WTC11 (cell line): Measurements from ENCODE around the gene CPN1. TPM values are rescaled to one million over a fixed set of nuclear protein-coding genes. Genes with fewer than 3 reads are reported as not detected.

ENCODE experiments used
- ATAC-seq: fragments of 200-7000 bp; cut with Tn5 transposase; 2 replicates; pipeline ENCODE4 v1.10.0; 2021; ENCODE audit warnings: mild to moderate bottlenecking, moderate library complexity
- CTCF ChIA-PET: fragments of 300-600 bp; sonication (Branson Sonifier 250); formaldehyde crosslinking; loops from one replicate; lab custom pipeline; 2021; ENCODE audit warnings: antibody characterized with exemption; lab: Charles Lee
- POLR2A ChIA-PET: fragments of 350-600 bp; sonication (Branson Sonifier 250); formaldehyde crosslinking; loops from one replicate; lab custom pipeline; 2021; ENCODE audit warnings: antibody characterized with exemption; lab: Charles Lee
- DNase-seq: peaks from one replicate; pipeline ENCODE4 v3.0.0; 2021; ENCODE audit warnings: low spot score
- H3K27ac Mint-ChIP-seq: 2 replicates; pipeline ENCODE4 v1.8.0; 2021; ENCODE audit warnings: mixed read lengths
- H3K27me3 Mint-ChIP-seq: 2 replicates; pipeline ENCODE4 v1.8.0; 2021; ENCODE audit warnings: low read depth, mild to moderate bottlenecking, moderate library complexity, mixed read lengths
- H3K36me3 Mint-ChIP-seq: 2 replicates; pipeline ENCODE4 v1.8.0; 2021; ENCODE audit warnings: mixed read lengths
- H3K4me1 Mint-ChIP-seq: 2 replicates; pipeline ENCODE4 v1.8.0; 2022; ENCODE audit warnings: mixed read lengths
- H3K4me3 Mint-ChIP-seq: 2 replicates; pipeline ENCODE4 v1.8.0; 2021; ENCODE audit warnings: mild to moderate bottlenecking, moderate library complexity, mixed read lengths
- H3K9me3 Mint-ChIP-seq: 2 replicates; pipeline ENCODE4 v1.8.0; 2021; ENCODE audit warnings: mixed read lengths
- CREB1 ChIP-seq: sonication (generic); formaldehyde crosslinking; IDR thresholded peaks from 2 replicates; pipeline ENCODE4 v1.8.0; 2023; ENCODE audit warnings: mild to moderate bottlenecking, missing genetic modification reagents
- CREM ChIP-seq: sonication (generic); formaldehyde crosslinking; IDR thresholded peaks from 2 replicates; pipeline ENCODE4 v1.8.1; 2022; ENCODE audit warnings: mild to moderate bottlenecking, missing genetic modification reagents, moderate library complexity
- MXD4 ChIP-seq: fragments of 250-450 bp; sonication (Bioruptor Pico); IDR thresholded peaks from 2 replicates; pipeline ENCODE4 v1.8.0; 2021; ENCODE audit warnings: mild to moderate bottlenecking, moderate library complexity, borderline replicate concordance
- RELA ChIP-seq: sonication (generic); formaldehyde crosslinking; IDR thresholded peaks from 2 replicates; pipeline ENCODE4 v1.8.1; 2022; ENCODE audit warnings: missing genetic modification reagents, mild to moderate bottlenecking, borderline replicate concordance
- SP1 ChIP-seq: sonication (generic); formaldehyde crosslinking; conservative IDR thresholded peaks from 2 replicates; pipeline ENCODE4 v1.8.1; 2022; ENCODE audit warnings: missing genetic modification reagents
- TEAD1 ChIP-seq: sonication (generic); formaldehyde crosslinking; IDR thresholded peaks from 2 replicates; pipeline ENCODE4 v1.8.0; 2022; ENCODE audit warnings: mild to moderate bottlenecking, missing genetic modification reagents
- ZNF219 ChIP-seq: sonication (generic); formaldehyde crosslinking; IDR thresholded peaks from 2 replicates; pipeline ENCODE4 v1.8.0; 2023; ENCODE audit warnings: missing genetic modification reagents, mild to moderate bottlenecking, borderline replicate concordance
- ZNF232 ChIP-seq: sonication (generic); formaldehyde crosslinking; IDR thresholded peaks from 2 replicates; pipeline ENCODE4 v1.8.0; 2022; ENCODE audit warnings: mild to moderate bottlenecking, missing genetic modification reagents
- total RNA-seq: library from RNA; stranded (reverse); gene quantifications from 3 replicates; pipeline ENCODE4 v1.2.3, GENCODE V29; 2021
- TF ChIP-seq, protein P1 (sequence below): fragments of 250-450 bp; sonication (Bioruptor Pico); IDR thresholded peaks from 2 replicates; pipeline ENCODE4 v2.1.2; 2022; ENCODE audit warnings: mild to moderate bottlenecking, moderate library complexity
- TF ChIP-seq, protein P2 (sequence below): sonication (generic); formaldehyde crosslinking; IDR thresholded peaks from 2 replicates; pipeline ENCODE4 v1.8.1; 2023; ENCODE audit warnings: mild to moderate bottlenecking, missing genetic modification reagents, moderate library complexity
- TF ChIP-seq, protein P3 (sequence below): fragments of 250-450 bp; sonication (Bioruptor Pico); IDR thresholded peaks from 2 replicates; pipeline ENCODE4 v1.9.0; 2021; ENCODE audit warnings: moderate library complexity, mild to moderate bottlenecking, inconsistent platforms, borderline replicate concordance
- TF ChIP-seq, protein P4 (sequence below): sonication (generic); formaldehyde crosslinking; IDR thresholded peaks from 2 replicates; pipeline ENCODE4 v1.8.1; 2022; ENCODE audit warnings: mild to moderate bottlenecking, missing genetic modification reagents, moderate library complexity, borderline replicate concordance
- TF ChIP-seq, protein P5 (sequence below): sonication (generic); formaldehyde crosslinking; IDR thresholded peaks from 2 replicates; pipeline ENCODE4 v1.8.0; 2023; ENCODE audit warnings: missing genetic modification reagents
- TF ChIP-seq, protein P6 (sequence below): sonication (generic); formaldehyde crosslinking; IDR thresholded peaks from 2 replicates; pipeline ENCODE4 v1.8.0; 2022; ENCODE audit warnings: mild to moderate bottlenecking, missing genetic modification reagents
- TF ChIP-seq, protein P7 (sequence below): fragments of 250-450 bp; sonication (Bioruptor Pico); IDR thresholded peaks from 2 replicates; pipeline ENCODE4 v1.9.0; 2021; ENCODE audit warnings: mild to moderate bottlenecking, borderline replicate concordance

Gene CPN1
- total RNA-seq, 1 experiment from 2014 or later, result 0.42 TPM

DNA sequence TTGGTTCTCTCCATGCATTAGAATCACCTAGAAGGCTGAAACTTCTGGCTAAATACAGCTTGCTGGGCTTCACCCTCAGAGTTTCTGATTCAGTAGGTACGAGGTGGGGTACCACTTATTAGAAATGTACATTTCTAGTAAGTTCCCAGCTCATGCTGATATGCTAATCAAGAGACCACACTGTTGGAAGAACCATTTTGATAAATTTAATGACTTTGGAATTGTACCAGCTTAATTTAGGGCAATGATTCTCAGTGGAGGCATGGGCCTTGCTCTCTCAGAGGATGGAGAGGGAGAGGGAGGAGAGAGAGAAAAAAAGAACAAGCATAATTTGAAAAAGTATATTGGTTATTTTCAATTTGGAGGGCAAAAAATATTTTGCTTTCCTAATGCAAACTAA is 20.3 kb downstream of the CPN1 start:
- DNase-seq (no peak), ATAC-seq (no peak)
- ChIA-PET CTCF (interaction anchor here (0.6 to 1.7 kb wide), 2 partner anchors 15 to 216 kb away, joined by 3 to 8 read pairs; no protein-coding TSS in a partner anchor), POLR2A (no interaction called here)
- Mint-ChIP-seq H3K4me1 (peaks cover 8% of the 10 kb centered on the region), H3K27ac (no peak overlapping the region), H3K36me3 (no peaks in the 10 kb centered on the region; the same call in 1 of the 2 replicates), H3K9me3 (peaks cover 8% of the 10 kb centered on the region), H3K4me3 (no peak overlapping the region), H3K27me3 (no peaks in the 10 kb centered on the region)
- TF ChIP-seq, protein P1, sequence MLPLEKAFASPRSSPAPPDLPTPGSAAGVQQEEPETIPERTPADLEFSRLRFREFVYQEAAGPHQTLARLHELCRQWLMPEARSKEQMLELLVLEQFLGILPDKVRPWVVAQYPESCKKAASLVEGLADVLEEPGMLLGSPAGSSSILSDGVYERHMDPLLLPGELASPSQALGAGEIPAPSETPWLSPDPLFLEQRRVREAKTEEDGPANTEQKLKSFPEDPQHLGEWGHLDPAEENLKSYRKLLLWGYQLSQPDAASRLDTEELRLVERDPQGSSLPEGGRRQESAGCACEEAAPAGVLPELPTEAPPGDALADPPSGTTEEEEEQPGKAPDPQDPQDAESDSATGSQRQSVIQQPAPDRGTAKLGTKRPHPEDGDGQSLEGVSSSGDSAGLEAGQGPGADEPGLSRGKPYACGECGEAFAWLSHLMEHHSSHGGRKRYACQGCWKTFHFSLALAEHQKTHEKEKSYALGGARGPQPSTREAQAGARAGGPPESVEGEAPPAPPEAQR, result no peak

DNA sequence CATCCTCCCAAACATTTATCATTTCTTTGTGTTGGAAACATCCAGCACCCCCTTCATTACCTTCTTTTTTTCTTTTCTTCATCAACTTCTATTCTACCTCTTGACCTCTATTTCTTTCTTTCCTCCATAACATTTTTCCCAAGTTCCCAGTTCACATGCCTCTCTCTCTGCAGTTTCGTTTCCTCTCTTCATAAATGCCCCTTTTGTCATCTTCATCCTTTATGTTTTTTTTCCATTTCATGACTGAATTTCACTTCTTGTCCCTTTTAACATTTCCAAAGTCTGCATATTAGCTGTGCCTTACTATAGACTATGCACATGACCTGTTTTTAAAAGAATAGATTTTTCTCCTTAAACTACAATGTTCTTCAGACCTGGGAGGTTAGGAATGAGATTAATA is 23.7 kb downstream of the CPN1 start:
- CTCF ChIA-PET, result interaction anchor here (1.6 kb wide), 1 partner anchor 12 kb away, joined by 5 read pairs; no protein-coding TSS in a partner anchor
- H3K36me3 Mint-ChIP-seq, result peaks cover 7% of the 10 kb centered on the region
- H3K9me3 Mint-ChIP-seq, result peaks cover 11% of the 10 kb centered on the region
- DNase-seq (no peak), ATAC-seq (no peak)
- POLR2A ChIA-PET, result no interaction called here
- no peak overlapping the region for H3K4me3 Mint-ChIP-seq
- no peaks in the 10 kb centered on the region; the same call in 1 of the 2 replicates for H3K27me3 Mint-ChIP-seq
- H3K4me1 Mint-ChIP-seq, result peaks cover 6% of the 10 kb centered on the region
- TF ChIP-seq, protein P1, result no peak
- TF ChIP-seq TEAD1 (CRISPR knock-in tag), result no peak
- TF ChIP-seq CREB1 (CRISPR knock-in tag), result no peak
- H3K27ac Mint-ChIP-seq, result no peak overlapping the region

DNA sequence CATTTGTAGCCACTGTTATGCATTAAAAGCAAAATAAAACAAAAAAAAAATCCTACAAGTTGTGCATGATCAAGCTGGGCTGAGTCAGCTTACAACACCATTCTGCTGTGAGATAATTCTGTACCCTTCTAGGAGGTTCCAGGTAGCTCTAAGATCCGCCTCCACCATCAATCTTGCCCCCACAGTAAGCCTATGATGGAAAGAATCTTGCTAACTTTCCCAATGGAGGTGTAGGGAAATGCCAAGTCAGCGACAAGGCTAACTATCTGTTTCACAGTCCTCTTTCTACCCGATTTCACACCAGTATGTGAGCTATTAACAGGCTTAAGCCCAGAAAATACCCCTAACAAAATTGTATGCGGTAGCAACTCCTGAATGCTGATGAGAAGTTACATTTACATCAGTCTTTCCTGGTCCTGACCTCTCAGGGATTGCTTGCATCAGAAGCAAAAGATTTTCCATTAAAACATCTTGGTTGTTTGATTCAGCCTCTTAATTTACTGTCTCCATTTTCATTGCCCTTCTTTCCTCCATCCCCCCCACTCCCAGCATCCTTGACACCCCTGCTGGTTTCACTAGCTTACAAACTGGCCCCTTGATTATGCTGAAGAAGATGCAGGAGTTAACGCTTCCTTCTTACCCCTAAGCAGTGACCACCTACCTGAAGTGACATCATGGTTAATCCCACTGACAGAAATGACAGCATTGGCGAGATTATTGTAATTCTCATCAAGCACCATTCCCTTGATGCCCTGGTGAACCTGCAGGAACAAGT is 27.8 kb downstream of the CPN1 start:
- CTCF ChIA-PET, result interaction anchor here (0.9 to 1.6 kb wide), 4 partner anchors 27 to 208 kb away, joined by 3 to 8 read pairs (median 4); partner anchors contain the start of gene DNMBP
- Mint-ChIP-seq H3K4me3 (no peak overlapping the region), H3K36me3 (peaks cover 7% of the 10 kb centered on the region), H3K27me3 (no peaks in the 10 kb centered on the region; the same call in 1 of the 2 replicates), H3K9me3 (peaks cover 11% of the 10 kb centered on the region), H3K27ac (no peak overlapping the region), H3K4me1 (peaks cover 6% of the 10 kb centered on the region)
- no peak for ATAC-seq
- POLR2A ChIA-PET, result no interaction called here
- DNase-seq, result no peak
- TF ChIP-seq, protein P2, sequence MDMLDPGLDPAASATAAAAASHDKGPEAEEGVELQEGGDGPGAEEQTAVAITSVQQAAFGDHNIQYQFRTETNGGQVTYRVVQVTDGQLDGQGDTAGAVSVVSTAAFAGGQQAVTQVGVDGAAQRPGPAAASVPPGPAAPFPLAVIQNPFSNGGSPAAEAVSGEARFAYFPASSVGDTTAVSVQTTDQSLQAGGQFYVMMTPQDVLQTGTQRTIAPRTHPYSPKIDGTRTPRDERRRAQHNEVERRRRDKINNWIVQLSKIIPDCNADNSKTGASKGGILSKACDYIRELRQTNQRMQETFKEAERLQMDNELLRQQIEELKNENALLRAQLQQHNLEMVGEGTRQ (CRISPR knock-in tag), result no peak
- TF ChIP-seq, protein P3, sequence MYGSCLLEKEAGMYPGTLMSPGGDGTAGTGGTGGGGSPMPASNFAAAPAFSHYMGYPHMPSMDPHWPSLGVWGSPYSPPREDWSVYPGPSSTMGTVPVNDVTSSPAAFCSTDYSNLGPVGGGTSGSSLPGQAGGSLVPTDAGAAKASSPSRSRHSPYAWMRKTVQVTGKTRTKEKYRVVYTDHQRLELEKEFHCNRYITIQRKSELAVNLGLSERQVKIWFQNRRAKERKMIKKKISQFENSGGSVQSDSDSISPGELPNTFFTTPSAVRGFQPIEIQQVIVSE, result no peak
- TF ChIP-seq, protein P4, sequence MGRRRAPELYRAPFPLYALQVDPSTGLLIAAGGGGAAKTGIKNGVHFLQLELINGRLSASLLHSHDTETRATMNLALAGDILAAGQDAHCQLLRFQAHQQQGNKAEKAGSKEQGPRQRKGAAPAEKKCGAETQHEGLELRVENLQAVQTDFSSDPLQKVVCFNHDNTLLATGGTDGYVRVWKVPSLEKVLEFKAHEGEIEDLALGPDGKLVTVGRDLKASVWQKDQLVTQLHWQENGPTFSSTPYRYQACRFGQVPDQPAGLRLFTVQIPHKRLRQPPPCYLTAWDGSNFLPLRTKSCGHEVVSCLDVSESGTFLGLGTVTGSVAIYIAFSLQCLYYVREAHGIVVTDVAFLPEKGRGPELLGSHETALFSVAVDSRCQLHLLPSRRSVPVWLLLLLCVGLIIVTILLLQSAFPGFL, result no peak
- TF ChIP-seq, protein P5, sequence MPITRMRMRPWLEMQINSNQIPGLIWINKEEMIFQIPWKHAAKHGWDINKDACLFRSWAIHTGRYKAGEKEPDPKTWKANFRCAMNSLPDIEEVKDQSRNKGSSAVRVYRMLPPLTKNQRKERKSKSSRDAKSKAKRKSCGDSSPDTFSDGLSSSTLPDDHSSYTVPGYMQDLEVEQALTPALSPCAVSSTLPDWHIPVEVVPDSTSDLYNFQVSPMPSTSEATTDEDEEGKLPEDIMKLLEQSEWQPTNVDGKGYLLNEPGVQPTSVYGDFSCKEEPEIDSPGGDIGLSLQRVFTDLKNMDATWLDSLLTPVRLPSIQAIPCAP (CRISPR knock-in tag), result no peak
- TF ChIP-seq, protein P6, sequence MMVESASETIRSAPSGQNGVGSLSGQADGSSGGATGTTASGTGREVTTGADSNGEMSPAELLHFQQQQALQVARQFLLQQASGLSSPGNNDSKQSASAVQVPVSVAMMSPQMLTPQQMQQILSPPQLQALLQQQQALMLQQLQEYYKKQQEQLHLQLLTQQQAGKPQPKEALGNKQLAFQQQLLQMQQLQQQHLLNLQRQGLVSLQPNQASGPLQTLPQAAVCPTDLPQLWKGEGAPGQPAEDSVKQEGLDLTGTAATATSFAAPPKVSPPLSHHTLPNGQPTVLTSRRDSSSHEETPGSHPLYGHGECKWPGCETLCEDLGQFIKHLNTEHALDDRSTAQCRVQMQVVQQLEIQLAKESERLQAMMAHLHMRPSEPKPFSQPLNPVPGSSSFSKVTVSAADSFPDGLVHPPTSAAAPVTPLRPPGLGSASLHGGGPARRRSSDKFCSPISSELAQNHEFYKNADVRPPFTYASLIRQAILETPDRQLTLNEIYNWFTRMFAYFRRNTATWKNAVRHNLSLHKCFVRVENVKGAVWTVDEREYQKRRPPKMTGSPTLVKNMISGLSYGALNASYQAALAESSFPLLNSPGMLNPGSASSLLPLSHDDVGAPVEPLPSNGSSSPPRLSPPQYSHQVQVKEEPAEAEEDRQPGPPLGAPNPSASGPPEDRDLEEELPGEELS (CRISPR knock-in tag), result no peak
- TF ChIP-seq MXD4 (CRISPR knock-in tag) (no peak), RELA (CRISPR knock-in tag) (no peak), ZNF232 (CRISPR knock-in tag) (no peak), CREM (CRISPR knock-in tag) (no peak), SP1 (CRISPR knock-in tag) (no peak), ZNF219 (no peak)
- TF ChIP-seq, protein P7, sequence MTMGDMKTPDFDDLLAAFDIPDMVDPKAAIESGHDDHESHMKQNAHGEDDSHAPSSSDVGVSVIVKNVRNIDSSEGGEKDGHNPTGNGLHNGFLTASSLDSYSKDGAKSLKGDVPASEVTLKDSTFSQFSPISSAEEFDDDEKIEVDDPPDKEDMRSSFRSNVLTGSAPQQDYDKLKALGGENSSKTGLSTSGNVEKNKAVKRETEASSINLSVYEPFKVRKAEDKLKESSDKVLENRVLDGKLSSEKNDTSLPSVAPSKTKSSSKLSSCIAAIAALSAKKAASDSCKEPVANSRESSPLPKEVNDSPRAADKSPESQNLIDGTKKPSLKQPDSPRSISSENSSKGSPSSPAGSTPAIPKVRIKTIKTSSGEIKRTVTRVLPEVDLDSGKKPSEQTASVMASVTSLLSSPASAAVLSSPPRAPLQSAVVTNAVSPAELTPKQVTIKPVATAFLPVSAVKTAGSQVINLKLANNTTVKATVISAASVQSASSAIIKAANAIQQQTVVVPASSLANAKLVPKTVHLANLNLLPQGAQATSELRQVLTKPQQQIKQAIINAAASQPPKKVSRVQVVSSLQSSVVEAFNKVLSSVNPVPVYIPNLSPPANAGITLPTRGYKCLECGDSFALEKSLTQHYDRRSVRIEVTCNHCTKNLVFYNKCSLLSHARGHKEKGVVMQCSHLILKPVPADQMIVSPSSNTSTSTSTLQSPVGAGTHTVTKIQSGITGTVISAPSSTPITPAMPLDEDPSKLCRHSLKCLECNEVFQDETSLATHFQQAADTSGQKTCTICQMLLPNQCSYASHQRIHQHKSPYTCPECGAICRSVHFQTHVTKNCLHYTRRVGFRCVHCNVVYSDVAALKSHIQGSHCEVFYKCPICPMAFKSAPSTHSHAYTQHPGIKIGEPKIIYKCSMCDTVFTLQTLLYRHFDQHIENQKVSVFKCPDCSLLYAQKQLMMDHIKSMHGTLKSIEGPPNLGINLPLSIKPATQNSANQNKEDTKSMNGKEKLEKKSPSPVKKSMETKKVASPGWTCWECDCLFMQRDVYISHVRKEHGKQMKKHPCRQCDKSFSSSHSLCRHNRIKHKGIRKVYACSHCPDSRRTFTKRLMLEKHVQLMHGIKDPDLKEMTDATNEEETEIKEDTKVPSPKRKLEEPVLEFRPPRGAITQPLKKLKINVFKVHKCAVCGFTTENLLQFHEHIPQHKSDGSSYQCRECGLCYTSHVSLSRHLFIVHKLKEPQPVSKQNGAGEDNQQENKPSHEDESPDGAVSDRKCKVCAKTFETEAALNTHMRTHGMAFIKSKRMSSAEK, result no peak
